ENCODE results near the gene SPAG4. TPM values are rescaled to one million over a fixed set of nuclear protein-coding genes. Genes with fewer than 3 reads are reported as not detected.
A peak's percentile ranks its signal among the peaks of the same experiment; 100 is the strongest.

SPAG4 gene
- total RNA-seq, 1 experiment from 2014 or later = 3.5 TPM

- Histone ChIP-seq H3K27me3 (no peaks in the 10 kb centered on the region), H3K4me3 (no peak overlapping the region), H3K27ac (no peak overlapping the region), H3K9me3 (replicated peaks) (no peaks in the 10 kb centered on the region), H3K36me3 (peaks cover 78% of the 10 kb centered on the region), H3K4me1 (no peaks in the 10 kb centered on the region)
- DNase-seq = no peak
These were observed 35.0 kb downstream of the SPAG4 start for GRCh38 chr20:35650632-35651031.

GRCh38 chr20:35651958-35652357 is 36.3 kb downstream of the SPAG4 start:
- Histone ChIP-seq H3K9me3 (replicated peaks) (no peaks in the 10 kb centered on the region), H3K27me3 (no peaks in the 10 kb centered on the region), H3K4me3 (no peak overlapping the region), H3K36me3 (peaks cover 89% of the 10 kb centered on the region), H3K4me1 (no peaks in the 10 kb centered on the region), H3K27ac (no peak overlapping the region)
- no peak for DNase-seq

DNA sequence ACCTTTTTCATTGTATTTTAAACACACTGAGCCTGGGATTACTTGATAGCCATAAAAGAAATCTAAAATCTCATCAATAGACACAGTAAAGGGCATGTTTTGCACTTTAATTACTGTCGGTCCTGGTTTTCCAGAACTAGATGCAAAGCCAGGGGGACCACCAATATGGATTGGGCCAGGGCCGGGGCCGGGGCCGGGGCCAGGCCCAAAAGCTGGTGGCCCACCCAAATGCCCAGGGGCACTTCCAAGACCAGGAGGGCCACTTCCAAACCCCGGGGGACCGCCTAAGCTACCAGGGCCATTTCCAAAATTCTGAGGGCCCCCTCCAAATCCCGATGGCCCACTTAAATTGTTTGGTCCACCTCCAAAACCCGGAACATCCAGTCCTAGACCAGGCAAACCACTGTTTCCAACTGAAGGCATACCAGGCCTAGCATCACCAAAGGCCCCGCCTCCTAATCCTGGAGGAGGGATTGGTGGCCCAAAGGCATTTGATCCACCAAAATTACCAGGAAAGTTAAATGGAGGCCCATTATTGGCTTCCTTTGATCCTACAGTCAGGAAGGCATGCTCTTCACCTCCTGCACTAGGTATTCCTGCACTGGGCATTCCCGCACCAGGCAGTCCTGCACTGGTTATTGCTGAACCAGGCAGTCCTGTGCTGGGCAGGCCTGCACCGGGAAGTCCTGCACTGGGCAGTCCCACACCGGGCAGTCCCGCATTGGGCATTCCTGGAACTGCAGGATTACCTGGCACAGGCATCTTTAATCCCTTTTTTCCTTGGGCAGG is 37.2 kb downstream of the SPAG4 start:
- no peak overlapping the region for H3K27ac ChIP-seq
- H3K36me3 ChIP-seq = peaks cover 96% of the 10 kb centered on the region
- H3K4me3 ChIP-seq = no peak overlapping the region
- no peak for DNase-seq
- no peaks in the 10 kb centered on the region for H3K4me1 ChIP-seq
- no peaks in the 10 kb centered on the region for H3K9me3 ChIP-seq (replicated peaks)
- no peaks in the 10 kb centered on the region for H3K27me3 ChIP-seq

GRCh38 chr20:35653430-35653734 is 37.8 kb downstream of the SPAG4 start:
- no peak for DNase-seq
- no peaks in the 10 kb centered on the region for H3K9me3 ChIP-seq (replicated peaks)
- no peaks in the 10 kb centered on the region for H3K27me3 ChIP-seq
- H3K36me3 ChIP-seq = peaks cover 95% of the 10 kb centered on the region
- no peak overlapping the region for H3K27ac ChIP-seq
- H3K4me3 ChIP-seq = no peak overlapping the region
- no peaks in the 10 kb centered on the region for H3K4me1 ChIP-seq

DNA sequence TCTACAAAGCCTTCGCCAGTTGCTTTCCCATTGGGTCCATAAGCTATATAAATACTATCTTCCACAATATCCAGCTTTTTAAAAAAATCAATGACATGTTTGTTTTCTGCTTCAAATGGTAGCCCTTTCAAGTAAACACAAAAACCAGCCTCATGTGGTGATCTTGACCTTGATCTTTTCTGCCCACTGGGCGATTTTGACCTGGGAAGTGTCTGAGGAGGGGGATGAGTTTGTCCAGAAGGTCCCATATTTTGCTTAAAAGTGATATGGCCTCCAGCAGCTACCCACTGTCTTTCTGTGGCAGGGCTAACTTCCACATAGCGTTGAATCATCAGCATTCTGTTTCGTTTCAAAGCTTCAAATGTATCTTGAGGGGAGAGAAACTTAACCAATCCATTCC is 38.3 kb downstream of the SPAG4 start:
- Histone ChIP-seq H3K27me3 (no peaks in the 10 kb centered on the region), H3K4me1 (no peaks in the 10 kb centered on the region), H3K9me3 (replicated peaks) (no peaks in the 10 kb centered on the region), H3K4me3 (no peak overlapping the region), H3K27ac (no peak overlapping the region), H3K36me3 (peaks cover 93% of the 10 kb centered on the region)
- no peak for DNase-seq

DNA sequence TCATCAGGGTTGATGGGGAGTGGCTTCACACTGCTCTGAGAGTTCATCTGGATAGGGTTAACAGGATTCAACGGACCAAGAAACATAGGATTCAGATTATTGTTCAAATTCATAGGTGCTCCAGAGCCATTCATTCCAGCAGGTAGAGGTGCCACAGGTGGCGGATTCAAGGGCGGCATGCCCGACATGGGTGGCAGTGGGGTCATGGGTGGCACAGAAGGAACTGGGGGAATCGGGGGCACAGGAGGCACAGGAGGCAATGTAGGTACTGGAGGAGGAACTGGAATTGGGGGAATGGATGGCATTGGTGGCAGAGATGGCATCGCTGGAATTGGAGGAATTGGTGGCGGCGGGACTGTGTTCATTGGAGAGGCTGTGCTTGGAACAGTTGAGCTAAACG is 38.8 kb downstream of the SPAG4 start:
- no peaks in the 10 kb centered on the region for H3K4me1 ChIP-seq
- no peak overlapping the region for H3K4me3 ChIP-seq
- H3K27ac ChIP-seq = no peak overlapping the region
- H3K27me3 ChIP-seq = no peaks in the 10 kb centered on the region
- DNase-seq = no peak
- peaks cover 88% of the 10 kb centered on the region for H3K36me3 ChIP-seq
- no peaks in the 10 kb centered on the region for H3K9me3 ChIP-seq (replicated peaks)

DNA sequence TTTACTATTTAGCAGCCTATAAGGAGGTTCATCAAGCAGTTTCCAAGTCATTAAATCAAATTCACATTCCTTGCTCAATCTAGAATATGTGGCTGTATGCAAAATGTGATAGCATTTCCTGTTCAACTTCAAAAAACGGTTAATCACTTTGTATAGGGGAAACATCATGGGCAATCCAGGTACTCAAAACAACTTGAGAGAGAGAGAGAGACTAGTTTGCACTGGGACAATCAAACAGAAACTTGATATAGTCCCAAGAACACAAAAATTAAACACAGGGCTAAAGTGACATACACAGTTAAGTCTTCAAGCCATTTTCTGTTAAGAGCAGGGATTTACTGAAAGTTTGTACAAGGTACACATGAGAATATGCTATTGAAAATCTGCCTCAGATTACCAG is 41.6 kb downstream of the SPAG4 start:
- peaks cover 3% of the 10 kb centered on the region; the same call in 1 of the 2 replicates for H3K9me3 ChIP-seq (replicated peaks)
- peaks cover 9% of the 10 kb centered on the region for H3K4me1 ChIP-seq
- no peak overlapping the region for H3K4me3 ChIP-seq
- H3K27me3 ChIP-seq = no peaks in the 10 kb centered on the region
- H3K36me3 ChIP-seq = peaks cover 61% of the 10 kb centered on the region
- H3K27ac ChIP-seq = no peak overlapping the region
- DNase-seq = no peak

GRCh38 chr20:35660122-35660937 is 44.7 kb downstream of the SPAG4 start:
- no peak overlapping the region for H3K4me3 ChIP-seq
- H3K36me3 ChIP-seq = peaks cover 30% of the 10 kb centered on the region
- DNase-seq = no peak
- peaks cover 3% of the 10 kb centered on the region; the same call in 1 of the 2 replicates for H3K9me3 ChIP-seq (replicated peaks)
- no peaks in the 10 kb centered on the region for H3K27me3 ChIP-seq
- peaks cover 17% of the 10 kb centered on the region for H3K4me1 ChIP-seq
- no peak overlapping the region for H3K27ac ChIP-seq

- Histone ChIP-seq H3K4me1 (peaks cover 17% of the 10 kb centered on the region), H3K27ac (no peak overlapping the region), H3K36me3 (peaks cover 23% of the 10 kb centered on the region), H3K9me3 (replicated peaks) (peaks cover 3% of the 10 kb centered on the region; the same call in 1 of the 2 replicates), H3K4me3 (no peak overlapping the region), H3K27me3 (no peaks in the 10 kb centered on the region)
- DNase-seq = no peak
These were observed 45.4 kb downstream of the SPAG4 start for GRCh38 chr20:35661053-35661452.

- H3K36me3 ChIP-seq = peaks cover 15% of the 10 kb centered on the region
- no peak for DNase-seq
- H3K4me3 ChIP-seq = no peak overlapping the region; the same call in 1 of the 2 replicates
- no peak overlapping the region for H3K27ac ChIP-seq
- no peaks in the 10 kb centered on the region for H3K27me3 ChIP-seq
- H3K4me1 ChIP-seq = peaks cover 17% of the 10 kb centered on the region
- H3K9me3 ChIP-seq (replicated peaks) = peaks cover 3% of the 10 kb centered on the region; the same call in 1 of the 2 replicates
These were observed 46.3 kb downstream of the SPAG4 start for GRCh38 chr20:35661908-35662307.

DNA sequence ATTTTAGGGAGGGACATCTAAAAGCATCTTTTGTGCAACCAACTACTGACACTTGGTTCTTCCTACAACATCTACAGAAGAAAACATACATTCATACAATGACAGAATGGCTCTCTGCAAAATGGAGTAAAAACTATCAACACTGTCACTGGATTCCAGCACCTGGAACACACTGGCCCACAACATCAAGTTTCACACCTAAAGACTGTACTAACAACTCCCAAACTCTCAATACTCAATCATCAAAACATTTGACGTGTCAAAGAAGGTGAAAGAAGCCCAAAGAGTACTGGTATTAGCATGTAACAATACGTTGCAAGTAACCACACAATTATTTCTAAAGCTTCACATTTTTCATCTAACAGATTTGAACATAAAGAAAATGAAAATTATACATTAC is 46.9 kb downstream of the SPAG4 start:
- Histone ChIP-seq H3K4me3 (peak overlapping the region; percentile 90), H3K4me1 (peaks cover 17% of the 10 kb centered on the region), H3K27me3 (no peaks in the 10 kb centered on the region), H3K36me3 (peaks cover 9% of the 10 kb centered on the region; the same call in 1 of the 2 replicates), H3K9me3 (replicated peaks) (peaks cover 3% of the 10 kb centered on the region; the same call in 1 of the 2 replicates), H3K27ac (no peak overlapping the region)
- DNase-seq = no peak

DNA sequence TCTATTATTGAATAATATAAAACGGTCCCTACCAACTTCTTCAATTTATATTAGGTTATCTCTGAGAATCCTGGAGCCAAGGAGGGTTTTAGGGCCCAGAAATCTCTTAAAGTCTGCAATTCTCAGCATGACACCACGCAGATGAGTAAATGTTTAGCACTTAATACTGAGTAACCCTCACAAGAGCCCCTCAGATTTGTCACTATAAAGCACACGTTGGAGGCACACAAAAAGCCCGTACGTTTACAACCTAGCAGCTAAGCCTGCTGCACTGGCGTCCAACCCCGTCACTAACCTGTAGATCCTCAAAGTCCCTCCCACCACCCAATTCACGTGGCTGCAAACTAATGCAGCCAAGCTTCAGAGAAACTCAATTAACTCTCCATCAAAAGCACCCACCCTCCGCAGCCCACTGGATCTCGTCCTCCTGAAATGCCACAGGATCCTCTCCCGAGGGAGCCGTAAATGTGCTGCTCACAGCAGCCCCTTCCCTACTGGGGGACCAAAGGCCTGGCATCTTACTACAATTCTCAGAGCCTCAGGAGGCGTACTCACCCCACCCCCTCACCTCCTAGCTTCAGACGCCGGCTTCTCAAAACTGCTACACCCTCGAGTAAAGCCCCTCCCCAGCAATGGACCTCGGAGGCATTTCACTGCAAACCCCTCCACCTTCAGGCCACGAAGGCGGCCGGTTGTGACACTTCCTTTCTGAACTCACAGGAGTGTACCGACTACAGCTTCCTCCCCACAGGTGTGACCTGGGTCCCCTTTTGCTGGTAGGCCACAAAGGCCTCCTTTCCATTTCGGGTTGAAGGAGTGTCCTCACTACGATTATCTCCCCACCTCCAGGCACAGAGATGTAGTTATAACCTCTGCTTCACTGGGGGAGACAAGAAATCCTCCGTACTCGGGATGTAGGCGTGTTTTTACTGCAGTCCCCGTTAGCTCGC is 48.2 kb downstream of the SPAG4 start:
- Histone ChIP-seq H3K4me3 (peak overlapping the region; percentile 90), H3K4me1 (peaks cover 21% of the 10 kb centered on the region), H3K27ac (peak overlapping the region; percentile 87), H3K27me3 (no peaks in the 10 kb centered on the region), H3K9me3 (replicated peaks) (peaks cover 3% of the 10 kb centered on the region; the same call in 1 of the 2 replicates), H3K36me3 (0 out of 2 replicates have a peak, but pooled peaks cover under 1% of the 10 kb centered on the region)
- DNase-seq = peak; percentile 54 to 62

- no peaks in the 10 kb centered on the region for H3K27me3 ChIP-seq
- DNase-seq = peak; percentile 98 to 99
- peak within 1 kb of the TSS; percentile 90 for H3K4me3 ChIP-seq
- H3K4me1 ChIP-seq = peaks cover 21% of the 10 kb centered on the region
- H3K9me3 ChIP-seq (replicated peaks) = peaks cover 2% of the 10 kb centered on the region; the same call in 1 of the 2 replicates
- peak within 1 kb of the TSS; percentile 87 for H3K27ac ChIP-seq
- 0 out of 2 replicates have a peak, but pooled peaks cover 4% of the 10 kb centered on the region for H3K36me3 ChIP-seq
These were observed 49.0 kb downstream of the SPAG4 start, which contains the start of the genes CPNE1 and RBM12 for GRCh38 chr20:35664466-35665206. TSS of gene CPNE1 (minus strand) at chr20:35664900. CDS start at chr20:35632923, 31,977 bp downstream. TSS of gene RBM12 (minus strand) at chr20:35664900. CDS start at chr20:35655322, 9,578 bp downstream.

DNA sequence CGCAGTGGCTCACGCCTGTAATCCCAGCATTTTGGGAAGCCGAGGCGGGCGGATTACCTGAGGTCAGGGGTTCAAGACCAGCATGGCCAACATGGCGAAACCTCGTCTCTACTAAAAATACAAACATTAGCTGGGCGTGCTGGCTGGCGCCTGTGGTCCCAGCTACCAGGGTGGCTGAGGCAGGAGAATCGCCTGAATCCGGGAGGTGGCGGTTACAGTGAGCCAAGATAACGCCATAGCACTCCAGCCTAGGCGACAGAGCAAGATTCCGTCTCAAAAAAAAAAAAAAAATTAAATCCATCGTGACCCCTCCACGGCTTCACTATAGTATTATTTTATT is 50.3 kb downstream of the SPAG4 start:
- Histone ChIP-seq H3K36me3 (peaks cover 4% of the 10 kb centered on the region; the same call in 1 of the 2 replicates), H3K27me3 (no peaks in the 10 kb centered on the region), H3K9me3 (replicated peaks) (no peaks in the 10 kb centered on the region), H3K27ac (no peak overlapping the region), H3K4me1 (peaks cover 21% of the 10 kb centered on the region), H3K4me3 (no peak overlapping the region)
- DNase-seq = no peak

Data from SJCRH30 (cell line).